ENCODE results near the gene KREMEN2. TPM values are rescaled to one million over a fixed set of nuclear protein-coding genes. Genes with fewer than 3 reads are reported as not detected.
"Not testable (repeated sequence)": the region's sequence is repeated elsewhere in the genome, so short reads cannot be mapped to it uniquely, and the experiment has no call there.

The KREMEN2 gene
- total and polyA plus RNA-seq, 8 donors = 0.07 to 0.32 (median 0.16) TPM; not detected in 3

DNA sequence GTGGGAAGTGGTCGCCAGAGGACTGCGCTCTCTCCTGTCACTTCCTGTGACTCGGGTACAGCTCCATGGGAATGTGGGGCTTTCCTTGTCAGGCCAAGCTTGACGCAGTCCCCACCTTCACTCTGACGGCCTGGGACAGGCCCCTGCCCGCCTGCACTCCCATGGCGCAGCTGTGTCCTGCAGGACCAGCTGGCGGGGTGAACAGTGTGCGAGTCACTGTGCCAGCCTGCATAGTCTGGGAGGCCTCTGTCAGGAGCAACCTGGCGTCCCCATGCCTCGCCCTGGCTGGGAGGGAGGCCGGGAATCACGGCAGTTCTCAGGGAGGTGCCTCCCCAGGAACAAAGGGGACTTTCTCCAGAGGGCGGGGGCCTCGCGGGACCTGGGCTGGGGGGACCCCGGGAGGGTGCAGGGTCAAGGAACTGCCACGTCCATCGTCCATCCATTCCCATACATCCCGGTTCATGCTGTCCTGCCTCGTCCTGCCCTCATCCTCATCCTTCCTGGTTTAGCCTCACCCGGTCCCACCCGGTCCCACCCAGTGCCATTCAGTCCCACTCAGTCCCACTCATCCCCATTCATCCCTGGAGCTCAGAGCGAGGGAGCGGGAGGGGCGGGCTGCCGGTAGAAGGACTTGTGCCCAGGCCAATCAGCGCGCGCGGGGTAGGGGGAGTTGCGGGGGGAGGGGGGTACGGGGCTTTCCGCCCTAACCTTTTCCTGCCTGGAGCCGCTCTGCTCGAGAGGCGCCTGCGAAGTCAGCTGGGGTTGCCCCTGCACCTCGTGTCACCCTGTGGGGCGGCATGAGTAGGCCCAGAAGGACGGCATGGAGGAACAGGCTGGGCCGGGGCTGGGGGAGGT is 38.9 kb upstream of the KREMEN2 start:
- FAIRE-seq (no peak), DNase-seq (no peak), ATAC-seq (no peak)
- H3K9me3 ChIP-seq = no peaks in the 10 kb centered on the region
- intact Hi-C loops (cut with DNase I) = loop anchor here in 1 of 3 donors (5.0 kb wide), 1 partner anchor 57 kb away; the partner anchor contains the start of gene PKMYT1
- TF ChIP-seq, protein P1, sequence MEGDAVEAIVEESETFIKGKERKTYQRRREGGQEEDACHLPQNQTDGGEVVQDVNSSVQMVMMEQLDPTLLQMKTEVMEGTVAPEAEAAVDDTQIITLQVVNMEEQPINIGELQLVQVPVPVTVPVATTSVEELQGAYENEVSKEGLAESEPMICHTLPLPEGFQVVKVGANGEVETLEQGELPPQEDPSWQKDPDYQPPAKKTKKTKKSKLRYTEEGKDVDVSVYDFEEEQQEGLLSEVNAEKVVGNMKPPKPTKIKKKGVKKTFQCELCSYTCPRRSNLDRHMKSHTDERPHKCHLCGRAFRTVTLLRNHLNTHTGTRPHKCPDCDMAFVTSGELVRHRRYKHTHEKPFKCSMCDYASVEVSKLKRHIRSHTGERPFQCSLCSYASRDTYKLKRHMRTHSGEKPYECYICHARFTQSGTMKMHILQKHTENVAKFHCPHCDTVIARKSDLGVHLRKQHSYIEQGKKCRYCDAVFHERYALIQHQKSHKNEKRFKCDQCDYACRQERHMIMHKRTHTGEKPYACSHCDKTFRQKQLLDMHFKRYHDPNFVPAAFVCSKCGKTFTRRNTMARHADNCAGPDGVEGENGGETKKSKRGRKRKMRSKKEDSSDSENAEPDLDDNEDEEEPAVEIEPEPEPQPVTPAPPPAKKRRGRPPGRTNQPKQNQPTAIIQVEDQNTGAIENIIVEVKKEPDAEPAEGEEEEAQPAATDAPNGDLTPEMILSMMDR (IDR thresholded peaks at IDR 0.05) = no peak
- H3K27ac ChIP-seq = no peak overlapping the region
- H3K4me1 ChIP-seq = peaks cover 0 to 5% (median 0%) of the 10 kb centered on the region in 3 donors
- H3K4me3 ChIP-seq = no peak overlapping the region
- H3K36me3 ChIP-seq = peaks cover 0 to 5% (median 0%) of the 10 kb centered on the region in 3 donors
- WGBS, 2 donors = 79 to 80% methylated on average over 35 to 42 of the region's 42 CpGs
- H3K27me3 ChIP-seq = no peaks in the 10 kb centered on the region

DNA sequence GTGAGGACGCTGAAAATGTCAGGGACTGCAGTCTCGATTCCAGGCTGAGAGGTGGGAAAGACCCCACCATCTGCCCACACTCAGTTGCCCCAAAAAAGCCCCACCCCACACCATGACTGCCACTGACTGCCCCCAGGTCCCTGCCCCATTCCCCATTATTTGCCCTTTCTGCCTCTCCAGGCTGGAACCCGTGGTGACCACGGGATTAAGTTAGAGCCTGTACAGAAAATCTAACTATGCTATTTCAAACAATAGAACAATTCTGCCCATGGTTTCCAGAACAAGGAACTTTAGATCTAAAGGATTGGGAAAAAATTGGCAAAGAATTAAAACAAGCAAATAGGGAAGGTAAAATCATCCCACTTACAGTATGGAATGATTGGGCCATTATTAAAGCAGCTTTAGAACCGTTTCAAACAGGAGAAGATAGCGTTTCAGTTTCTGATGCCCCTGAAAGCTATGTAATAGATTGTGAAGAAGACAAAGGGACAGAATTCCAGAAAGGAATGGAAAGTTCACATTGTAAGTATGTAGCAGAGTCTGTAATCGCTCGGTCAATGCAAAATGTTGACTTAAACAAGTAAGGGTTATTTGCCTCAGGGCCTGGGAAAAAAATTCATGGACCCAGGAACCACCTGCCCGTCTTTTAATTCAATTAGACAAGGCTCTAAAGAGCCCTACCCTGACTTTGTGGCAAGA is 38.0 kb upstream of the KREMEN2 start:
- H3K27ac ChIP-seq = no peak overlapping the region
- no peaks in the 10 kb centered on the region for H3K9me3 ChIP-seq
- intact Hi-C loops (cut with DNase I) = no loop called here
- ATAC-seq = no peak
- peaks cover 0 to 5% (median 0%) of the 10 kb centered on the region in 3 donors for H3K4me1 ChIP-seq
- WGBS, 2 donors = 63 to 66% methylated on average over 9 of the region's 9 CpGs
- TF ChIP-seq, protein P1 (IDR thresholded peaks at IDR 0.05) = no peak
- H3K27me3 ChIP-seq = no peaks in the 10 kb centered on the region
- DNase-seq = no peak
- peaks cover 0 to 13% (median 3%) of the 10 kb centered on the region in 3 donors for H3K36me3 ChIP-seq
- no peak overlapping the region for H3K4me3 ChIP-seq
- FAIRE-seq = no peak

DNA sequence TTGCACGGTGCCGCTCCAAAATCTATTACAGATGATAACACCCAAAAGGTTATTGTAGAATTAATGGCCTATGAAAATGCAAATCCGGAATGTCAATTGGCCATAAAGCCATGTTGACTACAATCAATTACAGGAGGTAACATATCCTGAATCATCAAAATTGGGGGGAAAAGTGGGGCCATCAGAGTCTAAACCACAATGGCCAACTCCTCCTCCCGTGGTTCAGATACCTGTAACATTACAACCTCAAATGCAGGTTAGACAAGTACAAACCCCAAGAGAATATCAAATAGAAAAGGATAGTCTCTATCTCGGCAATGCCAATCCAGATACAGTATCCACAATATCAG is 37.5 kb upstream of the KREMEN2 start:
- H3K36me3 ChIP-seq = peaks cover 0 to 13% (median 3%) of the 10 kb centered on the region in 3 donors
- peaks cover 0 to 5% (median 0%) of the 10 kb centered on the region in 3 donors for H3K4me1 ChIP-seq
- H3K27ac ChIP-seq = no peak overlapping the region
- no peak for ATAC-seq
- peak overlapping the region in 1 of 4 donors; percentile 17 for H3K4me3 ChIP-seq
- no peak for FAIRE-seq
- no peaks in the 10 kb centered on the region for H3K27me3 ChIP-seq
- TF ChIP-seq, protein P1 (IDR thresholded peaks at IDR 0.05) = no peak
- no peak for DNase-seq
- H3K9me3 ChIP-seq = no peaks in the 10 kb centered on the region
- WGBS, 2 donors = 58 to 66% methylated on average over 5 of the region's 5 CpGs
- intact Hi-C loops (cut with DNase I) = no loop called here

DNA sequence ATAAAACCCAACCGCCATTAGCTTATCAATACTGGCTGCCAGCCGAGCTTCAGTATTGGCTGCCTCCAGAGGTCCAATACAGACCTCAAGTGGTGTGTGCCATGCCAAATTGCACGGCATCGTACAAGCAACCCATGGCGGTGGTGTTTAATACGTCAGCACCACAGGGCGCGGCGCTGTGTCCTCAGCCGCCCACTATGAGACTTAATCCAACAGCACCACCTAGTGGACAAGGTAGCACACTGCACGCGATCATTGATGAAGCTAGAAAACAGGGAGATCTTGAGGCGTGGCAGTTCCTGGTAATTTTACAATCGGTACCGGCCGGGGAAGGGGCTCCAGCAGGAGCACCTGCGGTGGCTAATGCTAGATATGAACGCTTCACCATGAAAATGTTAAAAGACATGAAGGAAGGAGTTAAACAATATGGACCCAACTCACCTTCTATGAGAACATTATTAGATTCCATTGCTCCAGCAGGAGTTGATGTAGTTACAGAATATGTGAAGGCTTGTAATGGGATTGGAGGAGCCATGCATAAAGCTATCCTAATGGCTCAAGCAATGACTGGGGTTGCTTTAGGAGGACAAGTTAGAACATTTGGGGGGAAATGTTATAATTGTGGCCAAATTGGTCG is 36.9 kb upstream of the KREMEN2 start:
- DNase-seq (peak; percentile 72 to 93 (median 86)), ATAC-seq (peak; percentile 90 to 99 (median 96)), FAIRE-seq (no peak)
- no peaks in the 10 kb centered on the region for H3K9me3 ChIP-seq
- peaks cover 0 to 13% (median 3%) of the 10 kb centered on the region in 3 donors for H3K36me3 ChIP-seq
- WGBS, 2 donors = 6 to 7% methylated on average over 19 of the region's 19 CpGs
- TF ChIP-seq, protein P1 (IDR thresholded peaks at IDR 0.05) = peak; percentile 96 to 99 (median 98)
- H3K27ac ChIP-seq = no peak overlapping the region
- peak overlapping the region in 1 of 4 donors; percentile 17 for H3K4me3 ChIP-seq
- H3K4me1 ChIP-seq = peaks cover 0 to 5% (median 0%) of the 10 kb centered on the region in 3 donors
- intact Hi-C loops (cut with DNase I) = no loop called here
- H3K27me3 ChIP-seq = no peaks in the 10 kb centered on the region

DNA sequence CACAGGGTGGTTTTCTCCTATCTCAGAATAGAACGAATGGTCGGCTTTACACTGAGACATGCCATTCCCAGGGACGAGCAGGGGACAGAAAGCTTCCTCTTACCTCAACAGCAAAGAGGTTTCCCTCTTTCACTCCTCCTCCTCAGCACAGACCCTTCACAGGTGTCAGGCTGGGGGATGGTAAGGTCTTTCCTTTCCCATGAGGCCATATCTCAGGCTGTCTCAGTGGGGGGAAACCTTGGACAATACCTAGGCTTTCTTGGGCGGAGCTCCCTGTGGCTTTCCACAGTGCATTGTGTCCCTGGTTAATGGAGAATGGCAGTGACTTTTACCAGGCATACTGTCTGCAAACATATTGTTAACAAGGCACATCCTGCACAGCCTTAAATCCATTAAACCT is 35.9 kb upstream of the KREMEN2 start:
- H3K9me3 ChIP-seq; H3K27ac ChIP-seq; FAIRE-seq; H3K27me3 ChIP-seq; ATAC-seq; intact Hi-C loops (cut with DNase I); DNase-seq; H3K4me1 ChIP-seq; H3K4me3 ChIP-seq: not testable (repeated sequence)
- H3K36me3 ChIP-seq = peaks cover 0 to 13% (median 3%) of the 10 kb centered on the region in 3 donors
- WGBS, 2 donors = 69% methylated on average over 4 of the region's 4 CpGs
